Fibroblast of skin of right quadriceps (primary cell): Measurements from ENCODE around the gene DUSP7.

Source experiments
- DNase-seq: peaks from one replicate; pipeline ENCODE4 v3.0.0-alpha.2; 2013

Gene DUSP7

DNA sequence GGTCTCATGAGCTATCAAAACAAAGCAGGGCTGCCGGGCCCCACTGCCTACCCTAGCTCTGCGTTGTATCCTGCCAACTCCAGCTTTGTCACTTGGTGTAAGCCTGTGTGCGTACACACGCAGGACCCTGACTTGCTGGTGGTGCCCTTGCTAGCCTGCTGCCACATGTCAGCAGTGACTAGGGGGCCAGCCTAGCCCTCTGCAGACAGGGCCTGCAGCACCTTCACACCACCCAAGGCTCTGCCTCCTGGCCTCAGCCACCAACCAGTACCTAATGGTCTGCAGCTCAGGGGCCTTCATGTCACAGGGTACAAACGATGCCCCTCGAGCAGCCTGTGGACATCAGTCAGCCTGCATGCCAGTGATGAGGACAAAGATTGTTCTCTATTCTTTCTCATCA lies 30.1 kb upstream of the DUSP7 start:
- DNase-seq = no peak

- no peak for DNase-seq
Measured at GRCh38 chr3:52085681-52086282, 29.4 kb upstream of the DUSP7 start.

- DNase-seq = no peak
Measured at GRCh38 chr3:52084954-52085680, 28.7 kb upstream of the DUSP7 start.

DNA sequence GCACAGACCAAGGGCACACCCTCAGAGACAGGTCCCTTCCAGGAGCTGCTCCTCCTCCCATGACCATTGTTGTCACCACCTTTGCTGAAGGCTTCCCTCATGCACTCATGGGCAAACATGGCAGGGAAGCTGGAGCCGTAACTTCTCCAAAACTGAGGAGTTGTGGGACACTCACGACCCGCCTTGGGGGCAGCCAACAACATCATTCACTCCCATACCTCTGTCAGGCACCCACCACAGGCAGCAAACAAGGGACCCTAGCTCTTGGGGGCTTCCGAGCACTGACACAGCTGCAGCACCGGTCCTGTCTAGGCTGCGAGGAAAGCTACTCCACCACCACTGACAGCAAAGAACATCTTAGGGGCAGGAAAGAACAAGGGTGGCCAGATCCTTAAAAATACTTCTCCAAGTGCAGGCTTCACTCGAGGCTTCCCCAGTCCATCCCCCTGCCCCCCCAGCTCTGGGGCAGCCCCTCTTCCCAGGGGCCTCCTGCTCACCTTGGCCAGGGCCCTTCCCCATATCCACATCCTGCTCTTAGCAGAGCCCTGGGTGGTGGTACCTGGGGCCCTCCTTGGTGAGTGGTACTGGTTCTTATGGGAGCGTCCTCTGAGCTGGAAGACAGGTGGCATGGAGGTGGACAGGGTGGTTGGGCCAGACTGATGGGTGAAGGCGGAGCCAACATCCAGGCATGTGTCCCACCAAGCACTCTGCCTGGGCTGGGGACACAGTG lies 28.0 kb upstream of the DUSP7 start:
- no peak for DNase-seq

DNA sequence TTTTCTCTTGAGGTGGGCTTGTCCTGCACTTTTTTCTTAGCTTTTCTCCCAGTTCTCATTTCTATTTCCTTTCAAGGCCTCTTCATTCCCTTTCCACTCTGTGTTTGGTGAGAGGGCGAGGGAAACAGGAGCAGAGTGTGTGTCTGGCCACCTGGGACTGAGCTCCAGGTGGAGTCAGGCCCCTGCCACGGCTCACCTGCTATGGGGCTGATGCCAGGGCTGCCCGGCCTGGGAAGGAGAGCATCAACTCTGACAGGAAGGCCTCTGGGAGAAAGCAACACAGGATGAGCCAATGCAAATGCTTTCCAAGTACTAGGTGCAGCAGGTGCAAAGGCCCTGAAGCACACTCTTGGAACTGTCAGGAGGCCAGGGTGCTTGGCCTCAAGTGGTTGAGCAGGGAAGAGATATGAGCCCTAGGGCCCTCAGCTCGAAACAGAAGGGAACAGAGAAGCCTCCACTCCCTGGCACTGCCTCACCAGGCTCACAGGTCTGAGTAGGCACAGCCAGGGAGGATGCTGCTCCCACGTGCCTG lies 27.3 kb upstream of the DUSP7 start:
- DNase-seq = no peak

DNA sequence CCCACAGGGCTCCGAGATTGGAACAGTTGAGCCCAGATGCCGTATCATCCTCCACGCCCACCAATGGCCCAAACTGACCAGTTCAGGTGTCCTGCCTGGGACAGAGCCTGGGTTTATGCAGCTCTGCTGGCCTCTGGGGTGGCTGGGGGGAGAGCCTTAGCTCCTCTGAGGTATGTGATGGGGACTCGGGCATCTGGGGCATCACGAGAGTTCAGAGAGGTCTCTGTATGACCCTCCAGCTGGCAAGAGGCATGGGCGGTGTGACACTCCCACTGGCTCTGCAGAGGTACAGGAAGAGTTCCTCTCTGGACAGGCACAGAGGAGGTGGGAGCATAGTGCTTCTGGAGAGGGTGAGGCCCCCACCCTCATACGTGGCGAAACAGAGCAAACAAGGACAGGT lies 26.6 kb upstream of the DUSP7 start:
- DNase-seq = no peak

DNA sequence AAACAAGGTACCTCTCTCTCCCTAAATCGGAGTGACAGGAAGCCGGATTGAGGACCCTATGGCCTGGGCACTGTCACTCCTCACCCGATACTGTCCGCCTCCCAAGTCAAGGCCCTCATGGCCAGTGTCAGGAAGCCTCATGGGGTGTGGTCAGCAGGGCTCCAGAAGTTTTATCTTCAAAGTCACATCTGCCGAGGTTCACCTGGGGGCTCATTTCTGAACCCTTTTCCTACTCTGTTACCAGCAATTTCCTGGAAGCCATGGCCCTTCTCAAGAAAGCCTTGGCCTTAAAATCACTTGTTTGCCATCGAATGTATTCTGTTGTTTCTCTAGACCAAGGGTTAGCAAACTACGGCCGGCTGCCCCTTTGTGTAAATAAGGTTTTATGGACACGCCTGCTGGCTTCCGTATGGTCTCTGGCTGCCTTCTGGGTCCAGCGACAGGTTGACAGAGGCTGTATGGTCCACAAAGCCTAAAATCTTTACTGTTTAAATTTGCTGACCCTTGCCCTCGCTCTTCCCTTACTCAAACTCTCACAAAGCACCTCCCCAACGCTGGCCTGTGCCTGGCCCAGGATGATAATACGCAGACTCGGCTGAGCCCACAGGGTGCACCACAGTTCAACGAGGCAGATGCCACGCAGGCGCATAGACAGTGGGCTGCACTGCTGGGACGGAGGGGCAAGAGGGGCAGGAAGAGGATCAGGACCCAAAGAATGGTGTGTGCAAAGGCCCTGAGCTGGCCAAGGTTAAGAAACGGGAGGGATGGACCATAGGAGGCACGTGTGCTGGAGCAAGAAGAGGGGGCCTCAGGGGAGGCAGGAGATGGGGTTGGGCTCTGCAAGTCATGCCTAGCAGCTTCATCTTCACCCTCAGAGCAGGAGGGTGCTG lies 24.7 kb upstream of the DUSP7 start:
- DNase-seq = no peak

- no peak for DNase-seq
Measured at GRCh38 chr3:52079958-52080357, 23.6 kb upstream of the DUSP7 start.

DNA sequence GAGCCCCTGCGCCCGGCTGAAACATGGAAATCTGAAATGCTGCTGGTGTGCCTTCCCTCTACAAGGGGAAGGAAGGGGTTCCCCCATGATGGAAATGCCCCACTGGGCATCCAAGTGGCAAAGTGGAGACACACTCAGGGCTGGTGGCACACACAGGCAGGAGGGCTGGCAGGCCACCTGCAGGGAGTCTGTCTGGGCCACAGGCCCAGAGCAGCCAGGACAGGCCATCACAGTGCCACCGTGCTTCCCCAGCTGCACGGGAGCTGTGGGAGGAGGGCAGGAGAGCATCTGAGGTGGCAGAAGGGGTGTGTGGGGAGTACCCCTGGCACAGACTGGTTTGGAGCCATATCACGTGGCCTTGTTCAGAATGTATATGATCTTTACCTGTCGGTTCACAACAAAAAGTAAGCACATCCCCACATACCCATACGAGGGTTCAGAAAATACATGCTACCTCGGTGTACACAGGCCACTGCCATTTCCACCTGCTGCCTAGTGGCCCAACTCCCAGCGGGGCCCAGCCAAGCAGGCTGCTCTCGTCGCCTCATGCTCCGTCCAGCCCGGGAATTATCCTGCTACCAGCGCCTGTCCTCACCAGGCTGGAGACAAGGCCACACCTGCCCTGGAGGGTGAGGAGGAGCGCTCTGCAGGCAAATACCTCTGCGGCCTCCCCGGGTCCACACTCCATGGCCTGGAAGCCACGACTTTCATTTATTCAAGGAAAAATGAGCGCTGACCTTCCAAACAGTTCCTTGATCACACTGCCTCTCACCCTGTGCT lies 22.6 kb upstream of the DUSP7 start:
- DNase-seq = no peak

DNA sequence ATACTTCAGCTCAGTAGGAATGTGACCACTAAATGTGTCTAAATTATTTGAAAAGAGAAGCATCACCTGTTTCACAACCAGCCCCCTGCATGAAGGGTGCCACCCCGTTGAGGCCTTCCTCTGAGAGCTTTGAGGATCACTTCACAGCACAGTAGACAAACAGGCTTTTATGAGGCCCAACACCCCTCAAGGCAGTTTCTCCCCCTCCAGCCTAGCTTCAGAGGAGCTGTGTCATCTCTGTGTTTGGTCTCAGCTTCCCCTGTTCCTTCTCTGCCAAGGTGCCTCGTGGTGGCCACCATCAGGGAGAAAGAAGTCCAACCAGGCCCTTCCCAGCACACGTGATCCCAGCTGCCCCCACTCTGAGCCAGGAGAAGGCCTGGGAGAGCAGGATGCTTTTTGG lies 21.6 kb upstream of the DUSP7 start:
- DNase-seq = no peak

- DNase-seq = no peak
Measured at GRCh38 chr3:52076896-52077780, 20.8 kb upstream of the DUSP7 start.

- no peak for DNase-seq
Measured at GRCh38 chr3:52073490-52073889, 17.1 kb upstream of the DUSP7 start.

DNA sequence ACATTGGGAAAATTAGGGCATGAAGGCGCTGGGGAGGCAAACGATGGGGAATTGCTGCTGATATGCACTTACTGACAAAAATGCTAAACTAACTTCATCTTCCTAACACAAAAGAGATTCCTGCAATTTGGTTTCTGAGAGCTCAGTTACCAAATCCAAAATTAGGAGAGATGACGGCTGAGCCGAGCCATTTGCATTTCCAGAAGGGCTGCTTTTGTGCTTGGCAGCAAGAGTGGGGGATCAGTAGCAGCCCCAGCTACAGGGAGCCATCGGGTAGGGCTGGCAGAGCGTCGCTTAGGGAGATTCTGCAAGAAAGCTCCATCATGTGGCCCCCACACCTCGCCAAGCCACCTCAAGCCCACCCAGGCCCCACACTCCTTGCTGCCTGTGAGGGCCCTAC lies 16.1 kb upstream of the DUSP7 start:
- DNase-seq = no peak

DNA sequence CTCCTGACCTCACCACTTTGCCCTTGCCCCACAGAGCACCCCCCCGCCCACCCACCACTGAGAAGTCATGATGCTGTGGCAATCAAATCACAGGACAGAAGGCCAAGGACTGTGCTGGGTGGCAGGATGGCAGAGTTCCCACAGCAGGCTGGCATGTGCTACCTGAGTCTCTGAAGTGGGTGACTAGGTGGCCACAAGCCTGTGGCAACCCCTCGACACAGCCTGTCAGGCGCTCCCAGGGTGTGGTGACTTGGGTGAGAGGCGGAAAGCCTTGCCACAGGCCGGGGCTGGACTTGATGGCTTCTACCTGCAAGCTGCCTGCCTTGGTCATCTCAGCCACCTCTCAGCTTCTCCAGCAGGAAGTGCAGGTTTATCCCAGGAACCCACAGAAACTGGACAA lies 15.6 kb upstream of the DUSP7 start:
- DNase-seq = no peak

GRCh38 chr3:52070724-52071621 lies 14.6 kb upstream of the DUSP7 start:
- DNase-seq = no peak

GRCh38 chr3:52069855-52070254 lies 13.5 kb upstream of the DUSP7 start:
- DNase-seq = no peak

DNA sequence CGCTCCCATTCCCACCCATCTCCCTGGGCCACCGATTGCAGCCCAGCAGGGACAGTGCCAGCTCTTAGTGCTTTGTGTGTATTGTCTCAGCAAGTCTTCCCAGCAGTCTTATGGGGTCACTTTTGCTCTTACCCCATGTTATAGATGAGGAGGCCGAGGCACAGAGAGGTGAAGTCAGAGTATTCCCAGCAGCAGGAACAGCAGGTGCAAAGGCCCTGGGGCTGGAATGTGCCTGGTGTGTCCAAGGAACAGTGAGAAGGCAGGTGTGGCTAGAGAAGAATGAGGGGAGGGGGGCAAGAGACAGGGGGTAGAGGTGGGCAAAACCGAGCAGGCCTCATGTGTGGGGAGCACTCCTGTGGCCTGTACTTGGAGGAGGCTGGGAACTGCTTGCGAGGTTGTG lies 12.8 kb upstream of the DUSP7 start:
- DNase-seq = no peak

DNA sequence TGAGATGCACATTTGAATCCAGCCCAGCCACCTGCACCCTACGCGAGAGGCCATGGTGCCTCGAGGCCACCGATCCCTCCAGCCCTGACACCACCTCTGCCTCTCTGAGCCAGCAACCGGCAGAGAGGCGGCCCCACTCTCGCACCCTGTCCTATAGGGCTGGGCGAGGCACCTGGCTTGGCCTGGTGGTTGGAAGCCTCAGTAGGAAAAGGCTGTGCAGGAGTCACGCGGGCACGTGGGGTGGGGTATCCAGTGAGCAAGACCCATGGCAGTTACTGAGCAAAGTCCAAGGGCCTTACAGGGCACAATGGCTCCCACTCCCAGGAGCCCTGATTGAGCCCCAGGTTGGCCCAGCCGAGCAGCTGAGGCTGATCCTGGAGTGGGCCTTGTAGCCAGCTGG lies 12.4 kb upstream of the DUSP7 start:
- no peak for DNase-seq

DNA sequence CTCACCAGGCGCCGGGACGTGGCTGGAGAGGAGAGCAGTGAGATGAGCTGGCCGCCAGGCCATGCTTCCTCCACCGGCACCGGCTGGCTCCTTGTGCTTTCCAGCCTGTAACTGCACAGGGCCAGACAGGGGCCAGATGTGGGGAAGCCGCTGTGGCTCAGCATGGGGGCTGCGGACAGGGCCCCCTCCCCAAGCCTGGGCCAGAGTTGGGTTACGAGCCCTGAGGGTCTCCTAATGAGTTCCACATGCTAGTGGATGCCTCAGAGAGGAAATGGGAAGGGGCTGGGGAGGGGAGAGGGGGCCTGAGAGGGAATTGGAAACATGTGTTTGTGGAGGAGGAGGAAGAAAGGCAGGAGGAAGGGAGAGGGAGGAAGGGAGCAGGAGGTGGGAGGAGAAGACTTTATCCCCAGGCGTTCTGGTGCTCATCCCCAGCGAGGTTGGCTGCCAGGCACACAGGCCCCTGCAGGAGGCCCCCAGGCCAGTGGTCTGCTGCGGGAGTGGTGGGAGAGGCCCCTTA lies 11.7 kb upstream of the DUSP7 start:
- peak; percentile 67 for DNase-seq

DNA sequence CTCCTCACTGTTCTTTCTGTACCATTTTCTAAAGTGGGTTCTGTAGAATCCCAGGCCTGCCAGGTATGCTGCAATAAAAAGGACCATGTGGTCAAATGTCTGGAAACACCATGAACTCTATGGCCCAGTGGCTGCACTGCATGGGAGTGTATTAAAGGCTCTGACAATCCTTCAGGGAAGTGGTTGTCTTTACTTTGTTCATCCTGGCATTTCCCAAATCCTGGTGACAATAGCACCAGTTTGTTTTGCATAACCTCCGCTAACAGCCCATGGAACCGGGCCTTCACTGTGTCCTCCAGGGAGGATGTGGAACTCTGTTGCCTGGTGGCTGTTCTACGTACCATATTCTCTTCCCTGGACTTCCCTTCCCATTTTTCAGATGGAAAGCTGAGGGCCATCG lies 11.2 kb upstream of the DUSP7 start:
- DNase-seq = no peak
